Germinal center (tissue), 1 donor: ENCODE measurements around the gene TRNP1.

Experiments
- DNase-seq: peaks from one replicate; pipeline ENCODE4 v3.0.0; 2012; ENCODE audit warnings: mixed read lengths, low spot score

The TRNP1 gene

DNA sequence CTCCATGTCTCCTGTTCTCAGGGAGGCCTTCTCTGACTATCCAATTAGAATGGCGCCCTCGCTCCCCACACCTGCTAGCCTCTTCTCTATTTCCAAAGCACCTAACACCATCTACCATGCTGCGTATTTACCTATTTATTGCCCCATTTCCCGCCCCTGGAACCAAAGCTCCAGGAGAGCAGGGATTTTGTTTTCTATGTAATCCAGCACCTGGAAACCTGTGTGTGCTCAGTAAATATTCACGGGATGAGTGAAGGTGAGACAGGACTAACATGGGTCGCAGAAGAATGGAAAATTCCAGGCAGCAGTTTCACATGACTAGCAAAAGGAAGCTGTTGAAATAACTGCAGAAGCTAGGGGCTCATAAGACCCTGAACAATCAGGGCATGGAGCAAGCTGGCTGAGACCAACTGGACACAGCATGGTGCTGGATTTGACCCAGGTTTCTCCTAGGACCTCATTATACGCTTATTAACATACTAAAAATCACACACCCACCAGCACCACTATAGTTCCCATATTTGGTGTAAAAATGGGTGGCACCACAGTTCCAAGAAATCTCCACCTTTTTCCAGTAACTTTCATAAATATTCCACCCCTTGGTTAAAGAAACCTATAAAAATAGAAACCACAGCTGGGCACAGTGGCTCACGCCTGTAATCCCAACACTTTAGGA is 34.2 kb downstream of the TRNP1 start:
- DNase-seq = no peak

DNA sequence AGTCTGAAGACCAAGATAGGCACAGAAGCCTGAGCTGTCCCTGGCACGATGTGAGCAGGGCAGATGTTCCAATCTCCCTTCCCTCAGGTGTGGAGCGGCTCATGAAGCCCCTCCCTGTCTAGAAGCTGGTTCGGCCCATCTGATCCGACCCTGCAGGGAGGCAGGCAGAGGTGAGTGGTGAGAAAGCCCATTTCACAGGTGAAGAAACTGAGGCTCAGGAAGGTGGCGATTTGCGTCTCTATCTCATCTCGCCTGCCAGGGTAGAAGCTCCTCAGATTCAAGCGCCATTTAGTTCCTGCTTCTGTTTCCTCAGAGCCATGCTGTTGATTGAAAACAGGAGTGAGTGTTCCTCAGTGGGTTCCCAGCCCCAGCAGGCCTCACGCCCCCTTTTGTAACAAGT is 36.0 kb downstream of the TRNP1 start:
- no peak for DNase-seq

DNA sequence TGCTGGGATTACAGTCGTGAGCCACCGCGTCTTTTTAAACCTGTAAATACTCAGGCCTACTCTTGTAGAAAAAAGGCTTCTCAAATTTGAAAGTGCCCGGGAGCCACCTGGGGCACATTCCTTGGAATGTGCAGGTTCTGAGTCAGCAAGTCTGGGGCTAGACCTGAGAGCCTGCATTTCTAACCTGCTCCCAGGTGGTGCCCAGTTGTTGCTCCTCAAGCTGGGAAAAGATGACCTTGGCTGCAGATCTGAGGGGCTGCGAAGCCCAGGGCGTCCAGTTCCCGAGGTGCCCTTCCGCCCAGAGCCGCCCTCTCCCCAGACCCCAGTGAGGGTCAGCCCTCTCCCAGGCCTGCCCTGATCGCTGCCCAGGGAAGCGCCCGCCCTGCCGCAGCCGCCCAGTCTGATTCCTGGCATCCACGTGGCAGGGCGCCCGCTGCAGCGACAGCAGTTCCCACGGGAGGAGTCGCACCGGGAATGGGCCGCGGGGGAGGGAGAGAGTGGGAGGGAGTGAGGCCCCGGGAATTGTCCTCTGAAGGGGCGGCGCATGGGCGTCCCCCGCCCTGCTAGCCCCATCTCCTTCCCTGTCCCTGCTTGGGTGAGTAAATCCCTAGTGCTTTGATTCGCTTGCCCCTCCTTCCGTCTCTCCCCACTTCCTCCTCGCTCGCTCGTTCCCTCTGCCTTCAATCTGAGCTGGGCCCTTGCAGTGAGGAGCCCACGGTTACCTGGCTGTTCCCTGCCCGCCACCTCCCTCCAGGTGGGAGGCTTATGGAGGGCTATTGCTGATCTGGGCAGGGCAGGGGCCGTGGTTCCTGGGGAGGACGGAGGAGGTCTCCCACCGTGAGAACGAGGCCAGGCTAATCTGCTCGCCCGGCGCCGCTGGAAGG is 38.0 kb downstream of the TRNP1 start:
- no peak for DNase-seq

DNA sequence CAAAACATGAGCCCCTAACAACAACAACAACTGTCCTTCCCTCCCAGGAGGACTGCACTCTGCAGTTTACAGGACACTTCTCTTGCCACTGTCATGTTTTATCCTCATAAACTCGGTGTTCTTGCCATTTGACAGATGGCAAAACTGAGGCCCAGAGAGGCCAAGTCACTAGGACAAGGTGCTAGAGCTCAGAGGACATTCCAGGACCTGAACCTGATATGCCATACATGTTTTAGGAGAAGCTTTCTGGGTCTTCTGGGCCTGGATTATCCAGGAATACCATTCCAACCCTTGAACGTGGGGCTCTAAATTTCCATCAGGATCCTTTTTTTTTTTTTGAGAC is 38.6 kb downstream of the TRNP1 start:
- no peak for DNase-seq

DNA sequence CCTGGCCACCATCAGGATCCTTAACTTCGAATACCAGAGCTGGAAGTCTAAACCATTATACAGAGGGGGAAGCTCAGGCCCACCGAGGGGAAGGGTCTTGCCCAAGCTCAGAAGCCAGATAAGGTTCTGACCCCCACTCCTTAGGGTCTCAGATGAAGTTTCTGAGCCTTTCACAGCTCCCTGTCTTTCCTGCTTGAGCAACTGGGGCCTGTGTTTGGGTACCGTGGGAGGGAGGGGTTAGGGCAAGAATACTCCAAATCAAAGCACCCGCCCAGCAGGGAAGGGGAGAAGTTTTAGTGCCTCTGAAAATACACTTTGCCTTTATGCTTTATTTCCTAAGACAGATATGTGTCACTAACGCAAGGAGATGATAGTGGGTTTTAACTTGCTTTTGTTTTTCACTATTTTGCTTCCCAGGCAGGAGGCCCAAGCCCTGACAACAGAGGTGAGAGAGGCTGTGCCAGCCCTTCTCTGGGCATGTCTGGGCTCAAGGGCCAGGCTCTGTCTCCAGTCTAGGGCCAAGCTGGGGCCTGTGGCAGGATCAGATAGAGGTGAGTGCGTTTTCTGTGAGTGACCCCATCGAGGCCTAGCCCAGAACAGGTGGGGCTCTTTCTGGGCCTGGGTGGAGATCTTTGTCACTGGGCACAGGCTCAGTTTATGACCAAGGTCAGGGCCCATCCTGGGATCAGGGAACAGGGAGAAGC is 39.7 kb downstream of the TRNP1 start:
- DNase-seq = no peak

DNA sequence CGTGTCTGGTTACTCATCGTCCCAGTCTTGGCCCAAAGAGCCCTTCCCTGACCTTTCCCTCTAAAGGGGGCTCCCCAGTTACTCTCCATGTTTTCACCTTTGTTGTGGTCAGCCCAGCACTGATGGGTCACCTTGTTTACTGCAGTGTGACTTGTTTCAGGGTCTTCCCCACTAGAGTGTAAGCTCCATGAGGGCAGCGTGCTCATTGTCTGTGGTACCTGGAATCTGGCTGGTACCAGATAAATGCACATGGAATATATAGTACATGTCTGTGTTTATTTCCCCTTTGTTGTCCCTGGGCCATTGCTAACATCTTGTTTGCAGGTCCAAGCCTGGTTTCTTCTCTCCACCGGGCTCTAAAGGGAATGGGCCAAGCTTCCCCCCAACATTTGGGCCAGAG is 41.9 kb downstream of the TRNP1 start:
- no peak for DNase-seq

DNA sequence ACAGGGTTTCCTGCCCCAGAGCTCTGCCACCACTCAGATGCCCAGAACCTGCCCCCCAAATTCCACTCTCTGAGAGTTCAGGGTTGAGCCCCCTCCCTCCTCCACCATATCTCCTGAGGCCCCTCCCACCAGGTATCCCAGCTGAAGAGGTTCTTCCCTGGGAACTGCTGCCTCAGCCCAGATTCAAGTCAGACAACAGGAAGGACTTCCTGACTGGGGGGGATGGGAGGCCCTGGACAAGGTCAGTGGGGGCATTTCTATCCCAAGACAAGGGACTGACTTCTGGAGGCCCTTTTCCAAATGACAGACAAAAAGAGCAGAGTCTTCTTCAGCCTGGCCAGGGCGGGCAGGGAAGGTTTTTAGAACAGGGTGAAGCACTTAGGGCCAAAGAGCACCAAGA is 43.2 kb downstream of the TRNP1 start:
- no peak for DNase-seq

DNA sequence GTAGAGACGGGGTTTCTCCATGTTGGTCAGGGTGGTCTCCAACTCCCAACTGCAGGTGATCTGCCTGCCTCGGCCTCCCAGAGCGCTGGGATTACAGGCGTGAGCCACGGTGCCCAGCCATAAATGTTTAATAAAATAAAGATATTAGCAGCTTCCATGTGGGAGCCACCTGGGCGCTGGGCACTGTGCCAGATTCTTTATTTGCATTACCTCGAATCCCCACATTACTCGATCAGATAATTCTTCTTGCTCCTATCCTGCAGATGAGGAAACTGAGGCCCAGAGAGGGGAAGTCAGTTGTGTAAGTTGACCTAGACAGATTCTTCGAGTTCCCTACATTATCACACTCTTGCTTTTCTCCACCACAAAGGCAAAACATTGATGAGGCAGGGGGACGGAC is 44.0 kb downstream of the TRNP1 start:
- no peak for DNase-seq

DNA sequence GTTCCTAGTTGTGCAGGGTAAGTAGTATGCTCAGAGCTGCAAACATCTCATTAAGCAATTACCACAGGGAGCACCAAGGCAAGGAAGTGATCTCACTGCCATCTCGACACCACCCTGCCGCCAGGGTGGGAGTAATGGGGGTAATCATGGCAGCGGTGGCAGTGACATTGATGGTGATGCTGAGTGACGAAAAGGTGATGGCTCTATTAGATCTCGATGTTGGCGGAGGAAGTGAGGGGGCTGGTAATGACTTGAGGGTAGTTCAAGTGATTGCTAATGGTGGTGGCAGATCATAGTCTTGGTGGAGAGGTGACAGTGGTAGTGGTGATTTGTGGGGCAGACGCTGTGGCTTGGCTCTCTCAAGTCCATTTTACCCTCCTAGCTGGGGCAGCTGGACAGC is 44.5 kb downstream of the TRNP1 start:
- no peak for DNase-seq

DNA sequence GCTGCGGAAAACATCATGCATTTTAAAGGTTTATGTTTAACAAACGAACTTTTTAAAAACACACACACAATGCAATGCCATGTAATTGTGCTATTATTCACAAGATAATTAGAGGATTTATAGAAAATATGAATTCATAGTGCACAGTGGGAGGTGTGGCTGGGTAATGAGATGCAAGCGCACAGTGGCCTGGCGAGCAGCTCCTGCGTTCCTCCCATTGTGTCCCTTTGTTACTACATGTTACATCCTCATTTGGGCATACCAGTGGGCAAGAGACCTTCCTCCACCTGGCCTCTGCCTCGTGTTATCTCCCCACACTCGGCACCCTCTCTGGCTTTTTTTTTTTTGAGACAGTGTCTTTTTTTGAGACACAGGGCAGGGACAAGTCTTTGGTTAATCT is 49.2 kb downstream of the TRNP1 start:
- DNase-seq = no peak

DNA sequence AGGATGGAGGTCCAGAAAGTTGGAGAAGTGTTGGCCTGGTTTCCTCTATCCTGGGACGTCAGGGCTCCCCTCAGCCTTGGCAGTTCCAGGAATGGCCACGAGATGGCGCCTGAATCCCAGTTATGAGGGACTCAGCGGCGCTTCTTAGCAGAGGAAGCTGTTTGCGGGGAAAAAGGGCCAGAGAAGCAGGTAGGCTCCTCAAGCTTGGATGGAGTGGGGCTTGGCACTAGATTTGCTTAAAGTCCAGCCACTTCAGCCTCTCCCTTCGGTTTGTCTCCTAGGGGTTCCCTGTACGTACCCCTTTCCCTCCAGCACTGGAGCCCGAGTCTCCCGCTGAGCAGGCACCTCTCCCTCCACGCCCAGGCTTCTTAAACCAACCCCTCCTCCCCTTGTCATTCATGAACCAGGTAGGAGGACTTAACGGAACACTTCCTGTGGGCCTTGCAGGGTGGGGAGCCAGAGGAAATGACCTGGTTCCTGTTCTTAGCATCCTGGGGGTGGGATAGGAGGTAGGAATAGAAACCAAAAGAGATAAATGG is 51.2 kb downstream of the TRNP1 start:
- DNase-seq = peak; percentile 82

DNA sequence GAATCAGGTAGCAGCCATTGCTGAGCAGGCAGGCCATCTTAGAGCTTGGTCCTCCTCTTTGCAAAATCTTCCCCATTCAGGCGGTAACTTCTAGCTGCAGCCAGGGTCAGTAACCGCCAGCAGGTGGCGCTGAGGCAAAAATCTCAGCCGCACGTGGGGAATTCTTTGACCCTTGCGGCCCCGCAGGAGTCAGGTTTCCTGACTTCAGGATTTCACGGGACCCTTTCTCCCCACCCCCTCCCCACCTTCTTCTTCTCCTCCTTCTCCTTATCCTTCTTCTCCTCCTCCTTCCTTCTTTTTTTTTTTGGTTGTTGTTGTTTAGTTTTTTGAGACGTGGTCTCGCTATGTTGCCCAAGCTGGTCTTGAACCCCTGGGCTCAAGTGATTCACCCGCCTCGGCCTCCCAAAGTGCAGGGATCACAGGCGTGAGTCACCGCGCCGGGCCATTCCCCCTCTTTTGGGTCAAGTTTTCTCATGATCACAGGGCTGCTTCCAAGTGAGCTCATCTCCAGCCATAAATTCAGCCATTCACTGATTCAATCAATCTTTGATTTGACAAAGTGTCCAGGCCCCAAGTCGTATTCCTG is 52.6 kb downstream of the TRNP1 start:
- peak; percentile 70 for DNase-seq

DNA sequence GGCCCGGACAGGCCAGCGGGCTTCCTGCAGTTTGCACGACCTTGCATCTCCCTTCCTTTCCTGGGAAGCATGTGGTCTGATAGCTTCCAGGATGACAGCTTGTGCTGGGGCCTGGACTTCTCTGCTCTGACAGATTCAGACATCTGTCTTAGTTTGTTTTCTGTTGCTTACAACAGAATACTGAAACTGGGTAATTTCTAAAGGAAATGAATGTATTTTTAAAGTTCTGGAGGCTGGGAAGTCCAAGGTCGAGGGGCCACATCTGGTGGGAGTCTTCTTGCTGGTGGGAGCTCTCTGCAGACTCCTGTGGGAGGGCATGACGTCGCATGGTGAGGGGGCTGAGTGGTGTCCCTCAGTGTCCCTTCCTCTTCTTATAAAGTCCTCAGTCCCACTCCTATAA is 54.4 kb downstream of the TRNP1 start:
- DNase-seq = no peak

DNA sequence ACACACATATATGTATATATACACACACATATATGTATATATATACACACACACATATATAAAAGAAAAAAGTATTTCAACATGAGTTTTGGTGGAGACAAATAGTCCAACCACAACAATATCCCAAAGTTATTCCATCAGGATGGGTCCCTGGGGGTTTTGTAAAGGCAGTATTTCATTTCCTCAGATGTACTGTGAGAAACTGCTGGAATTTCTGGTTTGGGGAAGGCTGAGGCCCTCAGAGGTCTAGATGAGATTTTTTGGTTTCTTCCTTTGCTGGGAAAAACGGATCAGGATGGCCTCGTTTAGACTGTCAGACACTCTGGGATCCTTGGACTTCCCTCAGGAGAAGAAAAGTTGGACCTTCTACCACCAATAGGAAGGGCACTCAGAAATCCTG is 55.6 kb downstream of the TRNP1 start:
- DNase-seq = no peak

DNA sequence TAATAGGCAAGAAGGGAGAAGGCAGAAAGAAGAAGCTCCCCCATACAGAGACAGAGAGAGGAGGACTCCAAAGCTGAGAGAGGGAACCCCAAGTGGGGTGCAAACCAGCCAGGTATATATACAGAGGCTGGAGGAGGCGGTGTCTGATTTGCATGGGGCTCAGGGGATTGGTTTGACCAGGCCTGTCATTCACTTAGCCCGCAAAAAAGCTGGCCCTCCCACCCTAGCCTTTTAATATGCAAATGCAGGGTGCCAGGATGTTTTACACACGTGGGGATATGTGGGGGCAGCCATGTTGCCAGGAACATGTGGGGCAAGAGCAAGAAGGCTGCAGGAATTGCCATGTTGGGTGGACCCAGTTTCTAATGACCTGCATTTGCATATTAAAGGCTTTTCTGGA is 56.1 kb downstream of the TRNP1 start:
- DNase-seq = no peak
